SK-N-SH (cell line): ENCODE measurements around the gene AP1M1.

Experiments used
- CTCF ChIP-seq: fragments of 200-600 bp; sonication (generic); IDR thresholded peaks from 2 replicates; pipeline ENCODE4 v1.6.1; 2017; ENCODE audit warnings: antibody characterized with exemption, mild to moderate bottlenecking, moderate library complexity
- EP300 ChIP-seq, 2 experiments: IDR thresholded peaks; 2 replicates each; pipeline versions ENCODE4 v1.4.0 to v1.6.1; 2012; ENCODE audit warnings: borderline replicate concordance in 1 of 2, low read depth in 1 of 2, low read length in 1 of 2
- GABPA ChIP-seq: IDR thresholded peaks from 2 replicates; pipeline ENCODE4 v1.4.0; 2012; ENCODE audit warnings: low read depth, mild to moderate bottlenecking
- MAX ChIP-seq: IDR thresholded peaks from 2 replicates; pipeline ENCODE4 v1.4.0; 2012; ENCODE audit warnings: low read depth
- NFIC ChIP-seq: IDR thresholded peaks from 2 replicates; pipeline ENCODE4 v1.4.0; 2012; ENCODE audit warnings: borderline replicate concordance
- POLR2AphosphoS5 ChIP-seq: IDR thresholded peaks from 2 replicates; pipeline ENCODE4 v1.6.1; 2012; ENCODE audit warnings: low read depth, low read length
- RCOR1 ChIP-seq: fragments of 150-350 bp; IDR thresholded peaks from 2 replicates; pipeline ENCODE4 v1.6.1; 2017; ENCODE audit warnings: antibody characterized with exemption, low read length
- RFX5 ChIP-seq: IDR thresholded peaks from 2 replicates; pipeline ENCODE4 v1.6.1; 2012; ENCODE audit warnings: mild to moderate bottlenecking, improper control_type of control experiment, low read length
- TCF12 ChIP-seq: IDR thresholded peaks from 2 replicates; pipeline ENCODE4 v1.4.0; 2012
- ZBTB33 ChIP-seq: IDR thresholded peaks from 2 replicates; pipeline ENCODE4 v1.4.0; 2012; ENCODE audit warnings: low read depth, borderline replicate concordance

GRCh38 chr19:16274447-16274846, 76.7 kb downstream of the AP1M1 start:
- TF ChIP-seq CTCF: no peak
- no peak for TF ChIP-seq RFX5
- TF ChIP-seq ZBTB33: no peak
- no peak for TF ChIP-seq TCF12
- TF ChIP-seq RCOR1: no peak
- TF ChIP-seq POLR2AphosphoS5: no peak
- no peak for TF ChIP-seq NFIC
- TF ChIP-seq EP300 (IDR thresholded peaks at IDR 0.05; ENCODE audit: borderline replicate concordance in 1 of 2, low read depth in 1 of 2, low read length in 1 of 2): no peak
- no peak for TF ChIP-seq GABPA
- no peak for TF ChIP-seq MAX
